NCI-H748 treated with DMSO at 0.1 percent for 48 hours (cell line): ENCODE measurements around the gene CEP78.
"Not testable (repeated sequence)": the region's sequence is repeated elsewhere in the genome, so short reads cannot be mapped to it uniquely, and the experiment has no call there.

ENCODE experiments used
- DNase-seq: peaks from one replicate; lab custom pipeline; 2025; lab: John Stamatoyannopoulos, UW

CEP78 gene

GRCh38 chr9:78235256-78235761, 566 bp upstream of the CEP78 start:
- no peak for DNase-seq

- DNase-seq, result peak; percentile 39
Measured at GRCh38 chr9:78236551-78236910, 656 bp downstream of the CEP78 start.

GRCh38 chr9:78238046-78239038, 2.5 kb downstream of the CEP78 start:
- no peak for DNase-seq

- peak; percentile 25 for DNase-seq
Measured at GRCh38 chr9:78239506-78239905, 3.6 kb downstream of the CEP78 start.

GRCh38 chr9:78242041-78242440, 6.2 kb downstream of the CEP78 start:
- DNase-seq, result no peak

GRCh38 chr9:78243130-78243529, 7.3 kb downstream of the CEP78 start:
- no peak for DNase-seq

- DNase-seq, result no peak
Measured at GRCh38 chr9:78245401-78245800, 9.5 kb downstream of the CEP78 start.

GRCh38 chr9:78248635-78249034, 12.8 kb downstream of the CEP78 start:
- no peak for DNase-seq

GRCh38 chr9:78249542-78249941, 13.7 kb downstream of the CEP78 start:
- no peak for DNase-seq

GRCh38 chr9:78252616-78253015, 16.7 kb downstream of the CEP78 start:
- no peak for DNase-seq

- no peak for DNase-seq
Measured at GRCh38 chr9:78253285-78253684, 17.4 kb downstream of the CEP78 start.

- DNase-seq, result no peak
Measured at GRCh38 chr9:78261403-78262001, 25.6 kb downstream of the CEP78 start.

- DNase-seq, result no peak
Measured at GRCh38 chr9:78262655-78263054, 26.8 kb downstream of the CEP78 start.

- no peak for DNase-seq
Measured at GRCh38 chr9:78267889-78268288, 32.0 kb downstream of the CEP78 start.

GRCh38 chr9:78269784-78270183, 33.9 kb downstream of the CEP78 start:
- no peak for DNase-seq

GRCh38 chr9:78272307-78272706, 36.4 kb downstream of the CEP78 start:
- no peak for DNase-seq

GRCh38 chr9:78273761-78274160, 37.9 kb downstream of the CEP78 start:
- DNase-seq, result no peak

- no peak for DNase-seq
Measured at GRCh38 chr9:78278177-78278777, 42.4 kb downstream of the CEP78 start.

GRCh38 chr9:78278801-78279200, 42.9 kb downstream of the CEP78 start:
- no peak for DNase-seq

GRCh38 chr9:78280982-78281668, 45.2 kb downstream of the CEP78 start:
- no peak for DNase-seq

GRCh38 chr9:78284181-78284580, 48.3 kb downstream of the CEP78 start:
- DNase-seq, result not testable (repeated sequence)

GRCh38 chr9:78286125-78286524, 50.2 kb downstream of the CEP78 start:
- no peak for DNase-seq
